Suprapubic skin (tissue), 4 donors: ENCODE data around the gene CERS4. TPM values are rescaled to one million over a fixed set of nuclear protein-coding genes. Genes with fewer than 3 reads are reported as not detected.

Experiments
- DNase-seq, 2 donors: peaks; one replicate each; pipeline ENCODE4 v3.0.0-alpha.2; 2019; ENCODE audit warnings: low spot score in 2 of 2
- H3K27ac ChIP-seq: fragments of 200-600 bp; sonication (generic); one replicate; pipeline ENCODE4 v1.5.1; 2019
- H3K27me3 ChIP-seq: fragments of 200-600 bp; sonication (generic); one replicate; pipeline ENCODE4 v1.5.1; 2019
- H3K36me3 ChIP-seq: fragments of 200-600 bp; sonication (generic); one replicate; pipeline ENCODE4 v1.5.1; 2019
- H3K4me1 ChIP-seq: fragments of 200-600 bp; sonication (generic); one replicate; pipeline ENCODE4 v1.5.1; 2019
- H3K4me3 ChIP-seq: fragments of 200-600 bp; sonication (generic); one replicate; pipeline ENCODE4 v1.5.1; 2019; ENCODE audit warnings: mild to moderate bottlenecking
- H3K9me3 ChIP-seq: fragments of 200-600 bp; sonication (generic); one replicate; pipeline ENCODE4 v1.5.1; 2019
- EP300 ChIP-seq: sonication (generic); formaldehyde crosslinking; IDR thresholded peaks from one replicate; pipeline ENCODE4 v1.6.1; 2017; ENCODE audit warnings: antibody characterized with exemption
- POLR2A ChIP-seq, 2 donors: fragments of 450-650 bp; IDR thresholded peaks; one replicate each; pipeline ENCODE4 v1.6.1; 2017; ENCODE audit warnings: antibody characterized with exemption in 2 of 2, mild to moderate bottlenecking in 2 of 2, moderate library complexity in 2 of 2
- POLR2AphosphoS5 ChIP-seq, 3 donors: sonication (generic); formaldehyde crosslinking; IDR thresholded peaks; one replicate each; pipeline ENCODE4 v1.6.1; 2017; ENCODE audit warnings: antibody characterized with exemption in 3 of 3
- WGBS: methylation state at CpG from one replicate; pipeline ENCODE4 v1.1.5; 2018; 5-methylcytosine and 5-hydroxymethylcytosine counted together
- total RNA-seq, 4 donors: library from RNA; depleted of rRNA; stranded (reverse); fragments of >200 nt; gene quantifications; one replicate each; pipeline ENCODE4 v1.1.0, GENCODE V29; 2016
- TF ChIP-seq, protein P1 (sequence below), 2 donors: fragments of 200-600 bp in 1 of 2; fragments of 450-650 bp in 1 of 2; sonication (generic) in 1 of 2; IDR thresholded peaks; one replicate each; pipeline ENCODE4 v1.5.1; 2016 to 2019; ENCODE audit warnings: antibody characterized with exemption in 2 of 2, mild to moderate bottlenecking in 1 of 2, moderate library complexity in 1 of 2

The CERS4 gene
- total RNA-seq, 4 donors from 2014 or later = 84.6 to 132 (median 118) TPM

DNA sequence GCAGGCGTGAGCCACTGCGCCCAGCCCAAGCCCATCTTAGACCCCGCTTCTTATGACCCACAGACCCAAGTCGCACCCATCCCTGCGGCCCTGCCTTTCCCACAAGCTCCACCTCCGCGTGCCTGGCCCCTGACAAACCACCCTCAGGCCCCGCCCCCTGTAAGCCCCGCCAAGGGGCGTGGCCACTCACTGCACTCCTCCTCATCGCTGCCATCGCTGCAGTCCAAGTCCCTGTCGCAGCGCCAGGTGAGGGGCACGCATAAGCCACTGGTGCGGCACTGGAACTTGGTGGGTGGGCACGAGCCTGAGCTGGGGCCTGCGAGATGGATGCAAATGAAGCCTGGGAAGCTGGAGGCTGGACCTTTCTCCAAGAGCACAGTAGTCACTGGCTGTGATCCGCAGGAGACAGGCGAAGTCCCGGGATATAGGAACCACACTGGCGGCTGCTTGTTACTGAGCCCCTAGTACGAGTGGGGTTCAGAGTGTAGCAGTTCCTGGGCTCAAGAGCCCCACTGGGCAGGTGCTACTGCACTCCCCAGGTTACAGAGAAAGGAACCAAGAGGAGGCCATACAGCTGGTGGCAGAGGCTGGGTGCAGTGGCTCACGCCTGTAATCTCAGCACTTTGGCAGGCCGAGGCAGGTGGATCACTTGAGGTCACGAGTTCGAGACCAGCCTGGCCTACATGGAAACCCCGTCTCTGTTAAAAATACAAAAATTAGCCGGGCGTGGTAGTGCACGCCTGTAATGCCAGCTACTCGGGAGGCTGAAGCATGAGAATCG lies 95.9 kb downstream of the CERS4 start:
- H3K27me3 ChIP-seq = no peaks in the 10 kb centered on the region
- peaks cover 9% of the 10 kb centered on the region for H3K36me3 ChIP-seq
- no peaks in the 10 kb centered on the region for H3K9me3 ChIP-seq
- H3K27ac ChIP-seq = no peak overlapping the region
- peaks cover 35% of the 10 kb centered on the region for H3K4me1 ChIP-seq
- H3K4me3 ChIP-seq = no peak overlapping the region
- DNase-seq = peak; percentile 64 to 79
- TF ChIP-seq, protein P1, sequence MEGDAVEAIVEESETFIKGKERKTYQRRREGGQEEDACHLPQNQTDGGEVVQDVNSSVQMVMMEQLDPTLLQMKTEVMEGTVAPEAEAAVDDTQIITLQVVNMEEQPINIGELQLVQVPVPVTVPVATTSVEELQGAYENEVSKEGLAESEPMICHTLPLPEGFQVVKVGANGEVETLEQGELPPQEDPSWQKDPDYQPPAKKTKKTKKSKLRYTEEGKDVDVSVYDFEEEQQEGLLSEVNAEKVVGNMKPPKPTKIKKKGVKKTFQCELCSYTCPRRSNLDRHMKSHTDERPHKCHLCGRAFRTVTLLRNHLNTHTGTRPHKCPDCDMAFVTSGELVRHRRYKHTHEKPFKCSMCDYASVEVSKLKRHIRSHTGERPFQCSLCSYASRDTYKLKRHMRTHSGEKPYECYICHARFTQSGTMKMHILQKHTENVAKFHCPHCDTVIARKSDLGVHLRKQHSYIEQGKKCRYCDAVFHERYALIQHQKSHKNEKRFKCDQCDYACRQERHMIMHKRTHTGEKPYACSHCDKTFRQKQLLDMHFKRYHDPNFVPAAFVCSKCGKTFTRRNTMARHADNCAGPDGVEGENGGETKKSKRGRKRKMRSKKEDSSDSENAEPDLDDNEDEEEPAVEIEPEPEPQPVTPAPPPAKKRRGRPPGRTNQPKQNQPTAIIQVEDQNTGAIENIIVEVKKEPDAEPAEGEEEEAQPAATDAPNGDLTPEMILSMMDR (IDR thresholded peaks at IDR 0.05) = no peak
- no peak for TF ChIP-seq POLR2AphosphoS5 (IDR thresholded peaks at IDR 0.05)
- TF ChIP-seq EP300 = no peak
- TF ChIP-seq POLR2A (IDR thresholded peaks at IDR 0.05) = no peak
- 83% methylated on average over 33 of the region's 33 CpGs for WGBS

DNA sequence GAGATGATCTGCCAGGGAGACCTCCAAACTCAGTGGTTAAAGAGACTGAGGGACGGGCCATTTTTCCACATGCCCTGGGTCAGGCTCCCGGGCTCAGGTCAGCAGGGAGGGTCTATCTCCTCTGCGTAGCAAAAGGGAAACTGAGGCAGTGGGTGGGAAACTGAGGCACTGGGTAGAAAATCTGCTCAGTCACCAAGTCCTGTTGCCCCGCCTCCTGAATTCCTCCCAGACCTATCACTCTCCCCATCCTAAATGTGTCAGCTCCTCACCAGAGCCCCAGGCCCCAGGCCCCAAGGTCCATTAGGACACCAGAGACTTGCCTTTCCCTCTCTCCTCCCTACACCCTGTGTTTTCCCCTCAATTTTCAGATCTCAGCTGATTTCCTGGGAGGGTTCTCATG lies 96.6 kb downstream of the CERS4 start:
- Histone ChIP-seq H3K4me3 (no peak overlapping the region), H3K27me3 (no peaks in the 10 kb centered on the region), H3K9me3 (no peaks in the 10 kb centered on the region), H3K36me3 (peaks cover 17% of the 10 kb centered on the region), H3K27ac (no peak overlapping the region), H3K4me1 (peaks cover 35% of the 10 kb centered on the region)
- peak; percentile 20 to 41 for DNase-seq
- TF ChIP-seq, protein P1 (IDR thresholded peaks at IDR 0.05) = no peak
- TF ChIP-seq EP300 (no peak), POLR2A (IDR thresholded peaks at IDR 0.05) (no peak), POLR2AphosphoS5 (IDR thresholded peaks at IDR 0.05) (no peak)
- 94% methylated on average over 4 of the region's 4 CpGs for WGBS

DNA sequence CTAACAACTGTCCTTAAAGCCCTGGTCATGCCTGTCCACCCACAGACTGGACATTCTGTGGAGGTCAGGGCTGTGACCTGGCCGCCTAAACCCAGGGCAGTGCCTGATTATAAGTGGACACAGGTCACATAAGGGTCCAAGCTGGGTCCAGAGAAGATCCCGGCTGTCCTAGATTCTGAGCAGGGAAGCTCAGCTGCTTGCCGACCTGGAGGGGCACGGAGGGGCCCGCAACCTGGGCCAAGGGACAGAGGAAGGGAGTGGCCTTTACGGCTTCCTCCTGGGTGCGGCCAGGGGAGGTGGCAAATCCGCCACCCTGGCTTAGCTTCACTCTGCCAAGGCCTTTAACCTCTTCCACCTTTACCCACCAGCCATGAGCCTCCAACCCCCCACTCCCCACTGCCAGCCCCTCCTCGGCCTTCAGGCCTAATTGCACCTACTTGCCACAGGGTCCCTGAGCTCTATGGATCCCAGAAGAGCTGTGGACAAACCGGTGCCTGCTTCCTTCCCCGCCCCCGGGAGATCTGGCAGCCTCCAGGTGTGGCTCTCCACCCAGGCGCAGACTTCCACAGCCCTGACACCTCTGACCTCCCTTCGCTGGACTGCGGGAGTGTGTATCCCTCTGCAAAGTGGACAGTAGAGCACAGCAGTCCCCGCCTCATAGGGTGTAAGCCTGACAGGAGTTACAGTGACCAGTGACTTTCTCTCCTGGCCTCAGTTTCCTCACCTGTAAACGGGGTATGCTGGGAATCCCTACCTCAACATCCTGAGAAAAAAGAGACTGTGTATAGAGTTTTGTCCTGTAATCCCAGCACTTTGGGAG lies 97.3 kb downstream of the CERS4 start:
- 68% methylated on average over 8 of the region's 17 CpGs for WGBS
- Histone ChIP-seq H3K27ac (no peak overlapping the region), H3K27me3 (no peaks in the 10 kb centered on the region), H3K4me3 (peak overlapping the region; percentile 1), H3K36me3 (peaks cover 23% of the 10 kb centered on the region), H3K9me3 (no peaks in the 10 kb centered on the region), H3K4me1 (peaks cover 40% of the 10 kb centered on the region)
- TF ChIP-seq POLR2A (IDR thresholded peaks at IDR 0.05) = no peak
- TF ChIP-seq, protein P1 (IDR thresholded peaks at IDR 0.05) = no peak
- TF ChIP-seq POLR2AphosphoS5 (IDR thresholded peaks at IDR 0.05) = no peak
- no peak for TF ChIP-seq EP300
- DNase-seq = peak; percentile 50 to 77

DNA sequence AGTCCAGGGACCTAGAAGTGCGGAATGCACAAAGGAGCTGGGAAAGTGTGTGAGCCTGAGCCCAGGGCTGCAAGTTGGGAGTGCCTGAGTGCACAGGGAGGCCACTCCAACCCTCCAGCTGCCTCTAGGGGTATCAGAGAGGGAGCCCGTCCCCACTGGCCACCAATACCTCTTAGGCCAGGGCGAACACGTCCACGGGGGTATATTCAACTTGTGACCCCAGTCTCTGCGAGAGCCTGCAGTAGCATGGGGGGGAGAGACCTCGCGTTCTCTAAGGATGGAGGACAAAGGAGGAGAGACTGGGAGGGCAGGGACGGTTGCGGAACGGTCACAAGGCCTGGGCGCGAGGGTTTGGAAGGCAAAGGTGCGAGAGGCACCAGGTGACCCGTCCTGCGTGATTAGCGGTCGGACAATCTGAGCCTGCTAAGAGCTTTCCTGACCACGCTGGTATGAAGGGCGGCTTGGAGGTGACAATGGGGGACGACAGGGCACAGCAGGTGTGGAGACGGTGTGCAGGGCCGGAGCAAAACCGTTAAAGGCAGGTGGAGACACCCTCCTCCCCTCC lies 98.3 kb downstream of the CERS4 start:
- no peak for TF ChIP-seq POLR2AphosphoS5 (IDR thresholded peaks at IDR 0.05)
- TF ChIP-seq, protein P1 (IDR thresholded peaks at IDR 0.05) = no peak
- no peak for TF ChIP-seq EP300
- TF ChIP-seq POLR2A (IDR thresholded peaks at IDR 0.05) = no peak
- Histone ChIP-seq H3K4me3 (peak overlapping the region; percentile 63), H3K9me3 (no peaks in the 10 kb centered on the region), H3K27ac (peak overlapping the region; percentile 57), H3K4me1 (peaks cover 47% of the 10 kb centered on the region), H3K27me3 (no peaks in the 10 kb centered on the region), H3K36me3 (peaks cover 34% of the 10 kb centered on the region)
- 24% methylated on average over 20 of the region's 24 CpGs for WGBS
- DNase-seq = peak in 1 of 2 donors; percentile 76
